ENCODE measurements around the gene LMBR1L. TPM values are rescaled to one million over a fixed set of nuclear protein-coding genes. Genes with fewer than 3 reads are reported as not detected.

Gene LMBR1L
- total and polyA plus RNA-seq, 2 of the 13 experiments (the other 11 are each of a cell fraction or from before 2014, with no cell fraction given) = 12.2 to 65.9 TPM

DNA sequence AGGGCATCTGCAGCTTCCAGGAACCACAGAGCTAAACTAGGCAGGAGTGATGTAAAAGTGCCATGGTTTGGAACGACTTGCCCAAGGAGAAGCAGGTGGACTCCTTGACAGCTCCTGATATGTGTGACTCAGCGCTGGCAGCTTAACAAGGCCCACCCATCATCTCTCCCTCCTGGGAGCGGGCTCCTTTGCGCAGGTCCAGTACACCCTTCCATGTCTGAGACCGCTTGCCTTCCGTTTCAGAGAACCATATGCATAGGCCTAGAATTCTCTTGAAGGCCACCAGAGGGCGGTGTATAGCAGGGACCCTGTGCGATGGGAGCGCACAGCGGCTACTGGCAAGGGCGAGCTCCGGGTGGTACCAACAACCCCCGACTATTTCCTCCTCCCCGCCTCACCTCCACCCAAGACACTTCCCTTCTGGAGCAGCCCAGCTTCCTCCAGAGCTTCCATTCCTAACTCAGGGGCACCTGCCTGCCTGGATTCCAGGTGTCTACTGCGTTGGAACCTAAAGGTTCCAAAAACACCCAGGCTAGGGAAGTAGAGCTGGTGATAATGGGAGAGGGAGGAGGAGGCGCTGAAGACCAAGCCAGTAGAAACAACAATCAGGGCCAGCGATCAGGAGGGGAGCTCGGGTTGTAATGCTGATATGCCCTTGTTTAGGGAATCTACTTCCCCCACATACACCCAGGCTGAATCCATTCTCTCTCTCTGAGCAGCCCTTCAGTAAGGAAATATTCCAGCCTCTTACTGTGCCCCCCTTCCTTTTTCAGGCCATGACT lies 22.3 kb downstream of the LMBR1L start (continued):
- TF ChIP-seq PAF1 (CRISPR knock-in tag; IDR thresholded peaks at IDR 0.05) (no peak), RXRB (CRISPR knock-in tag; IDR thresholded peaks at IDR 0.05; ENCODE audit: borderline replicate concordance) (no peak), NR2C2 (CRISPR knock-in tag; IDR thresholded peaks at IDR 0.05; ENCODE audit: borderline replicate concordance) (no peak), PHF20 (CRISPR knock-in tag; IDR thresholded peaks at IDR 0.05) (no peak), ZNF205 (CRISPR knock-in tag; IDR thresholded peaks at IDR 0.05) (no peak), ZNF30 (CRISPR knock-in tag; IDR thresholded peaks at IDR 0.05) (no peak), SP5 (CRISPR knock-in tag; IDR thresholded peaks at IDR 0.05; ENCODE audit: borderline replicate concordance, low read depth) (no peak), TARDBP (CRISPR knock-in tag; IDR thresholded peaks at IDR 0.05) (no peak), PCBP2 (optimal IDR thresholded peaks at IDR 0.05; ENCODE audit: low read depth, low read length, poor library complexity, severe bottlenecking) (no peak), MED8 (CRISPR knock-in tag; IDR thresholded peaks at IDR 0.05; ENCODE audit: insufficient replicate concordance) (no peak), ZNF619 (CRISPR knock-in tag; IDR thresholded peaks at IDR 0.05) (no peak), YEATS4 (CRISPR knock-in tag; IDR thresholded peaks at IDR 0.05; ENCODE audit: borderline replicate concordance) (no peak)
- TF ChIP-seq, protein P1, sequence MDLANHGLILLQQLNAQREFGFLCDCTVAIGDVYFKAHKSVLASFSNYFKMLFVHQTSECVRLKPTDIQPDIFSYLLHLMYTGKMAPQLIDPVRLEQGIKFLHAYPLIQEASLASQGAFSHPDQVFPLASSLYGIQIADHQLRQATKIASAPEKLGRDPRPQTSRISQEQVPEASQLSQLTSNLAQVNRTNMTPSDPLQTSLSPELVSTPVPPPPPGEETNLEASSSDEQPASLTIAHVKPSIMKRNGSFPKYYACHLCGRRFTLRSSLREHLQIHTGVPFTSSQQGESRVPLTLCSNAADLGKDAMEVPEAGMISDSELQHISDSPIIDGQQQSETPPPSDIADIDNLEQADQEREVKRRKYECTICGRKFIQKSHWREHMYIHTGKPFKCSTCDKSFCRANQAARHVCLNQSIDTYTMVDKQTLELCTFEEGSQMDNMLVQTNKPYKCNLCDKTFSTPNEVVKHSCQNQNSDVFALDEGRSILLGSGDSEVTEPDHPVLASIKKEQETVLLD (CRISPR knock-in tag; IDR thresholded peaks at IDR 0.05; ENCODE audit: low read depth) = no peak
- TF ChIP-seq, protein P2, sequence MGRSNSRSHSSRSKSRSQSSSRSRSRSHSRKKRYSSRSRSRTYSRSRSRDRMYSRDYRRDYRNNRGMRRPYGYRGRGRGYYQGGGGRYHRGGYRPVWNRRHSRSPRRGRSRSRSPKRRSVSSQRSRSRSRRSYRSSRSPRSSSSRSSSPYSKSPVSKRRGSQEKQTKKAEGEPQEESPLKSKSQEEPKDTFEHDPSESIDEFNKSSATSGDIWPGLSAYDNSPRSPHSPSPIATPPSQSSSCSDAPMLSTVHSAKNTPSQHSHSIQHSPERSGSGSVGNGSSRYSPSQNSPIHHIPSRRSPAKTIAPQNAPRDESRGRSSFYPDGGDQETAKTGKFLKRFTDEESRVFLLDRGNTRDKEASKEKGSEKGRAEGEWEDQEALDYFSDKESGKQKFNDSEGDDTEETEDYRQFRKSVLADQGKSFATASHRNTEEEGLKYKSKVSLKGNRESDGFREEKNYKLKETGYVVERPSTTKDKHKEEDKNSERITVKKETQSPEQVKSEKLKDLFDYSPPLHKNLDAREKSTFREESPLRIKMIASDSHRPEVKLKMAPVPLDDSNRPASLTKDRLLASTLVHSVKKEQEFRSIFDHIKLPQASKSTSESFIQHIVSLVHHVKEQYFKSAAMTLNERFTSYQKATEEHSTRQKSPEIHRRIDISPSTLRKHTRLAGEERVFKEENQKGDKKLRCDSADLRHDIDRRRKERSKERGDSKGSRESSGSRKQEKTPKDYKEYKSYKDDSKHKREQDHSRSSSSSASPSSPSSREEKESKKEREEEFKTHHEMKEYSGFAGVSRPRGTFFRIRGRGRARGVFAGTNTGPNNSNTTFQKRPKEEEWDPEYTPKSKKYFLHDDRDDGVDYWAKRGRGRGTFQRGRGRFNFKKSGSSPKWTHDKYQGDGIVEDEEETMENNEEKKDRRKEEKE (IDR thresholded peaks at IDR 0.05) = no peak
- TF ChIP-seq, protein P3, sequence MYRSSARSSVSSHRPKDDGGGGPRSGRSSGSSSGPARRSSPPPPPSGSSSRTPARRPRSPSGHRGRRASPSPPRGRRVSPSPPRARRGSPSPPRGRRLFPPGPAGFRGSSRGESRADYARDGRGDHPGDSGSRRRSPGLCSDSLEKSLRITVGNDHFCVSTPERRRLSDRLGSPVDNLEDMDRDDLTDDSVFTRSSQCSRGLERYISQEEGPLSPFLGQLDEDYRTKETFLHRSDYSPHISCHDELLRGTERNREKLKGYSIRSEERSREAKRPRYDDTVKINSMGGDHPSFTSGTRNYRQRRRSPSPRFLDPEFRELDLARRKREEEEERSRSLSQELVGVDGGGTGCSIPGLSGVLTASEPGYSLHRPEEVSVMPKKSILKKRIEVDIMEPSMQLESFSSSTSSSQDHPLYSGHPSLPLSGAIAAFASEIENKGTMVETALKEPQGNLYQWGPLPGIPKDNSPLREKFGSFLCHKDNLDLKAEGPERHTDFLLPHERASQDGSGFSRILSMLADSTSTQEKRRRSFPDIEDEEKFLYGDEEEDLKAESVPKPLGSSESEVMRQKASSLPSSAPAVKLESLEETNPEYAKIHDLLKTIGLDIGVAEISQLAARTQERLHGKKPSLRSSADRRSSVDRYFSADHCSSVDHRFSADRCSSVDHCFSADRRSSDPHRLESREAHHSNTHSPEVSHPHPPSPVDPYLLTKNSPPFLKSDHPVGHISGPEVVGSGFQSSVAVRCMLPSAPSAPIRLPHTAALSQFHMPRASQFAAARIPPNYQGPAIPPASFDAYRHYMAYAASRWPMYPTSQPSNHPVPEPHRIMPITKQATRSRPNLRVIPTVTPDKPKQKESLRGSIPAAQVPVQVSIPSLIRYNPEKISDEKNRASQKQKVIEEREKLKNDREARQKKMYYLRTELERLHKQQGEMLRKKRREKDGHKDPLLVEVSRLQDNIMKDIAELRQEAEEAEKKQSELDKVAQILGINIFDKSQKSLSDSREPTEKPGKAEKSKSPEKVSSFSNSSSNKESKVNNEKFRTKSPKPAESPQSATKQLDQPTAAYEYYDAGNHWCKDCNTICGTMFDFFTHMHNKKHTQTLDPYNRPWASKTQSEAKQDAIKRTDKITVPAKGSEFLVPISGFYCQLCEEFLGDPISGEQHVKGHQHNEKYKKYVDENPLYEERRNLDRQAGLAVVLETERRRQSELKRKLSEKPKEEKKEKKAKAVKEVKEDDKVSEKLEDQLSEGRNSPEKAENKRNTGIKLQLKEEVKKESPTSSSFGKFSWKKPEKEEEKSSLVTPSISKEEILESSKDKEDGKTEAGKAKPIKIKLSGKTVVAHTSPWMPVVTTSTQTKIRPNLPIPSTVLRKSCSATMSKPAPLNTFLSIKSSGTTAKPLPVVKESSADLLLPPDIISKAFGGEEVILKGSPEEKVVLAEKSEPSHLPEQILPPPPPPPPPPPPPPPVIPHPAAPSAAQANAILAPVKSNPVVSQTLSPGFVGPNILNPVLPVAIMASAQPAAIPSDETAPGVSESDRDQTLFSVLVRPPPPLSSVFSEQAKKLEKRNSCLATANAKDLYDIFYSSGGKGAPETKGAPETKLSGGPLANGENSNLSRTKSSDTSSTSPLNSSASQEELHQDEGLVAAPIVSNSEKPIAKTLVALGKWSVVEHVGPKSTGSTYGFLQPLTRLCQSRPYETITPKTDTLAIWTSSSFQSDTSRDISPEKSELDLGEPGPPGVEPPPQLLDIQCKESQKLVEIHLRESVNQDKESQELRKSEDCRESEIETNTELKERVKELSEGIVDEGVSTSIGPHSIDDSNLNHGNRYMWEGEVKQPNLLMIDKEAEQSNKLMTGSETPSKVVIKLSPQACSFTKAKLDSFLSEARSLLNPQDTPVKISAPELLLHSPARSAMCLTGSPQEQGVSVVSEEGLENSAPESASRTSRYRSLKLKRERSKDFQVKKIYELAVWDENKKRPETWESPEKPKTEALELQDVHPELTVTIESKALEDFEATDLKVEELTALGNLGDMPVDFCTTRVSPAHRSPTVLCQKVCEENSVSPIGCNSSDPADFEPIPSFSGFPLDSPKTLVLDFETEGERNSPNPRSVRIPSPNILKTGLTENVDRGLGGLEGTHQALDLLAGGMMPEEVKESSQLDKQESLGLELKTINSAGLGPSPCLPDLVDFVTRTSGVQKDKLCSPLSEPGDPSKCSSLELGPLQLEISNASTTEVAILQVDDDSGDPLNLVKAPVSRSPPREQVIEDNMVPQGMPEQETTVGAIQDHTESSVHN (CRISPR knock-in tag; IDR thresholded peaks at IDR 0.05) = no peak
- TF ChIP-seq, protein P4, sequence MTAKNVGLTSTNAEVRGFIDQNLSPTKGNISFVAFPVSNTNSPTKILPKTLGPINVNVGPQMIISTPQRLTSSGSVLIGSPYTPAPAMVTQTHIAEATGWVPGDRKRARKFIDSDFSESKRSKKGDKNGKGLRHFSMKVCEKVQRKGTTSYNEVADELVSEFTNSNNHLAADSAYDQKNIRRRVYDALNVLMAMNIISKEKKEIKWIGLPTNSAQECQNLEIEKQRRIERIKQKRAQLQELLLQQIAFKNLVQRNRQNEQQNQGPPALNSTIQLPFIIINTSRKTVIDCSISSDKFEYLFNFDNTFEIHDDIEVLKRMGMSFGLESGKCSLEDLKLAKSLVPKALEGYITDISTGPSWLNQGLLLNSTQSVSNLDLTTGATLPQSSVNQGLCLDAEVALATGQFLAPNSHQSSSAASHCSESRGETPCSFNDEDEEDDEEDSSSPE (CRISPR knock-in tag; IDR thresholded peaks at IDR 0.05) = no peak
